Heart left ventricle (tissue), 16 donors: ENCODE measurements around the gene RPS17. TPM values are rescaled to one million over a fixed set of nuclear protein-coding genes. Genes with fewer than 3 reads are reported as not detected.

Source experiments
- ATAC-seq, 4 donors: fragments of 200-7000 bp; cut with Tn5 transposase; one replicate each; pipeline ENCODE4 v1.9.1; 2020 to 2022; ENCODE audit warnings: moderate library complexity in 4 of 4, mild to moderate bottlenecking in 3 of 4, moderate number of reproducible peaks in 1 of 4
- DNase-seq, 5 donors: peaks; one replicate each; pipeline ENCODE4 v3.0.0-alpha.2; 2020
- H3K27ac ChIP-seq, 12 donors: fragments of 200-600 bp; sonication (generic) in 4 of 12; one replicate each; pipeline versions ENCODE4 v1.5.0 to v1.8.0; 2016 to 2022; ENCODE audit warnings: mild to moderate bottlenecking in 2 of 12
- H3K27me3 ChIP-seq, 9 donors: fragments of 200-600 bp; sonication (generic) in 2 of 9; one replicate each; pipeline versions ENCODE4 v1.5.1 to v1.8.0; 2016 to 2022; ENCODE audit warnings: mild to moderate bottlenecking in 3 of 9
- H3K36me3 ChIP-seq, 9 donors: fragments of 200-600 bp; sonication (generic) in 2 of 9; one replicate each; pipeline versions ENCODE4 v1.5.0 to v1.8.0; 2018 to 2022; ENCODE audit warnings: mild to moderate bottlenecking in 2 of 9
- H3K4me1 ChIP-seq, 12 donors: fragments of 200-600 bp; sonication (generic) in 4 of 12; one replicate each; pipeline versions ENCODE4 v1.5.0 to v1.8.0; 2016 to 2022; ENCODE audit warnings: mild to moderate bottlenecking in 3 of 12
- H3K4me3 ChIP-seq, 12 donors: fragments of 200-600 bp; sonication (generic) in 4 of 12; one replicate each; pipeline versions ENCODE4 v1.5.0 to v1.8.0; 2017 to 2022; ENCODE audit warnings: mild to moderate bottlenecking in 9 of 12, moderate library complexity in 4 of 12
- H3K9me3 ChIP-seq, 12 donors: fragments of 200-600 bp; sonication (generic) in 4 of 12; one replicate each; pipeline versions ENCODE4 v1.5.0 to v1.8.0; 2016 to 2022; ENCODE audit warnings: mild to moderate bottlenecking in 1 of 12
- CTCF ChIP-seq, 12 donors: fragments of 200-600 bp; sonication (generic) in 4 of 12; IDR thresholded peaks; one replicate each; pipeline versions ENCODE4 v1.5.0 to v1.8.0; 2018 to 2022; ENCODE audit warnings: antibody characterized with exemption in 12 of 12, mild to moderate bottlenecking in 5 of 12
- POLR2A ChIP-seq, 2 donors: fragments of 450-650 bp; IDR thresholded peaks; one replicate each; pipeline ENCODE4 v1.6.1; 2017; ENCODE audit warnings: antibody characterized with exemption in 2 of 2, mild to moderate bottlenecking in 2 of 2, moderate library complexity in 2 of 2
- WGBS, 4 donors: extraction: QIAGEN DNeasy Blood & Tissue Kit in 2 of 4; methylation state at CpG; one replicate each; pipeline versions ENCODE4 v1.1.5 to v1.1.7; 2013 to 2018; 5-methylcytosine and 5-hydroxymethylcytosine counted together
- intact Hi-C, 10 donors: fragments of 100-400 bp; cut with DNase I; formaldehyde crosslinking; loops; one replicate each; pipeline versions ENCODE4 v1.11.1 to v1.14.2; 2022
- polyA plus RNA-seq, 2 donors: library from polyadenylated mRNA; stranded (reverse); fragments of 200-250 nt; gene quantifications; one replicate each; pipeline ENCODE4 v1.2.3, GENCODE V29; 2013
- total RNA-seq, 9 donors: library from RNA; depleted of rRNA in 2 of 9; stranded (reverse); fragments of >200 nt in 2 of 9; fragmentation: NEBNext Ultra II Directional in 3 of 9; extraction: Animal tissue kit (Norgen Biotek cat#: 25700) in 3 of 9; gene quantifications; one replicate each; pipeline versions ENCODE4 v1.1.0 to v1.2.4, GENCODE V29; 2016 to 2023
- donor health status: ischemic (EF 13 %, LVEDD 7.1; RV severe dilation, severe dysfunction).
- donor health status: healthy with polysubstance abuse.
- donor health status: DM: no; HTN: yes; CAD: no.
- donor health status: DM: no; HTN: no; CAD: no.
- donor health status: ischemic (EF 25% LVEDD 6.9; RV normal size, moderate dysfunction).
- donor health status: ischemic (EF 25% LVEDD 5.7; RV mildly dilated, moderate dysfunction).
- donor health status: healthy.
- donor health status: DM: yes; HTN: yes; CAD: no.
- donor health status: ischemic (EF 35%, LVEDD 5.7; RV mildly dilated, moderate dysfunction).
- donor health status: nonischemic (EF 11% LVEDD 7.7; RV severe dilation, severe dysfunction).
- donor health status: DM: yes; HTN: yes; CAD: no.
- donor health status: PGD.
- donor health status: ischemic (EF 29% LVEDD 5.4; RV normal size, mild dysfunction).
- donor health status: nonischemic (EF 23%, LVEDD 6.1; RV moderate dilation, normal function).

RPS17 gene
- total and polyA plus RNA-seq, 11 donors = 621 to 3,234 (median 882) TPM

GRCh38 chr15:82567661-82568060 is 27.4 kb upstream of the RPS17 start:
- 57 to 81% (median 76%) methylated on average over 2 of the region's 2 CpGs for WGBS, 4 donors
- H3K27ac ChIP-seq = no peak overlapping the region

GRCh38 chr15:82566690-82567089 is 26.4 kb upstream of the RPS17 start:
- no peaks in the 10 kb centered on the region for H3K27me3 ChIP-seq
- 74 to 81% (median 75%) methylated on average over 1 of the region's 1 CpG for WGBS, 4 donors
- H3K4me3 ChIP-seq = no peak overlapping the region
- ATAC-seq = no peak
- no peaks in the 10 kb centered on the region for H3K36me3 ChIP-seq
- DNase-seq = no peak
- no peaks in the 10 kb centered on the region for H3K9me3 ChIP-seq
- intact Hi-C loops = no loop called here
- peaks cover 0 to 9% (median 3%) of the 10 kb centered on the region in 12 donors for H3K4me1 ChIP-seq
- no peak for TF ChIP-seq CTCF (IDR thresholded peaks at IDR 0.05)
- no peak for TF ChIP-seq POLR2A (IDR thresholded peaks at IDR 0.05)
- H3K27ac ChIP-seq = no peak overlapping the region

More at GRCh38 chr15:82567661-82568060, 27.4 kb upstream of the RPS17 start:
- no peak overlapping the region for H3K4me3 ChIP-seq
- H3K27me3 ChIP-seq = no peaks in the 10 kb centered on the region
- DNase-seq (no peak), ATAC-seq (no peak)
- H3K9me3 ChIP-seq = no peaks in the 10 kb centered on the region
- peaks cover 0 to 12% (median 4%) of the 10 kb centered on the region in 12 donors for H3K4me1 ChIP-seq
- H3K36me3 ChIP-seq = no peaks in the 10 kb centered on the region
- TF ChIP-seq CTCF (IDR thresholded peaks at IDR 0.05) (no peak), POLR2A (IDR thresholded peaks at IDR 0.05) (no peak)
- intact Hi-C loops = no loop called here

GRCh38 chr15:82558502-82558901 is 18.2 kb upstream of the RPS17 start:
- peaks cover 0 to 2% (median 0%) of the 10 kb centered on the region in 9 donors for H3K36me3 ChIP-seq
- no peak overlapping the region for H3K27ac ChIP-seq
- ATAC-seq = no peak
- WGBS, 4 donors = 51 to 62% (median 57%) methylated on average over 1 of the region's 1 CpG
- H3K9me3 ChIP-seq = no peaks in the 10 kb centered on the region
- no peak overlapping the region for H3K4me3 ChIP-seq
- intact Hi-C loops = loop anchor here in 1 of 10 donors (5.0 kb wide), 1 partner anchor 129 kb away; no protein-coding TSS in a partner anchor
- no peaks in the 10 kb centered on the region for H3K27me3 ChIP-seq
- TF ChIP-seq CTCF (IDR thresholded peaks at IDR 0.05) = no peak
- no peak for TF ChIP-seq POLR2A (IDR thresholded peaks at IDR 0.05)
- no peak for DNase-seq
- no peaks in the 10 kb centered on the region for H3K4me1 ChIP-seq

GRCh38 chr15:82556315-82557035 is 16.2 kb upstream of the RPS17 start:
- 82 to 86% (median 84%) methylated on average over 7 of the region's 7 CpGs for WGBS, 4 donors
- intact Hi-C loops = loop anchor here in 1 of 10 donors (5.0 kb wide), 1 partner anchor 131 kb away; no protein-coding TSS in a partner anchor
- TF ChIP-seq CTCF (IDR thresholded peaks at IDR 0.05) (no peak), POLR2A (IDR thresholded peaks at IDR 0.05) (no peak)
- H3K27ac ChIP-seq = no peak overlapping the region
- H3K4me3 ChIP-seq = no peak overlapping the region
- H3K9me3 ChIP-seq = no peaks in the 10 kb centered on the region
- ATAC-seq = no peak
- DNase-seq = no peak
- no peaks in the 10 kb centered on the region for H3K4me1 ChIP-seq
- H3K36me3 ChIP-seq = peaks cover 0 to 7% (median 0%) of the 10 kb centered on the region in 9 donors
- no peaks in the 10 kb centered on the region for H3K27me3 ChIP-seq
